NCI-H446 (cell line): ENCODE results near the gene ZC3H18.

Experiments used
- DNase-seq, 2 experiments: peaks; one replicate each; lab custom pipeline; 2025; lab: John Stamatoyannopoulos, UW

Gene ZC3H18

GRCh38 chr16:88623858-88624257 lies 53.7 kb downstream of the ZC3H18 start:
- DNase-seq, result no peak

DNA sequence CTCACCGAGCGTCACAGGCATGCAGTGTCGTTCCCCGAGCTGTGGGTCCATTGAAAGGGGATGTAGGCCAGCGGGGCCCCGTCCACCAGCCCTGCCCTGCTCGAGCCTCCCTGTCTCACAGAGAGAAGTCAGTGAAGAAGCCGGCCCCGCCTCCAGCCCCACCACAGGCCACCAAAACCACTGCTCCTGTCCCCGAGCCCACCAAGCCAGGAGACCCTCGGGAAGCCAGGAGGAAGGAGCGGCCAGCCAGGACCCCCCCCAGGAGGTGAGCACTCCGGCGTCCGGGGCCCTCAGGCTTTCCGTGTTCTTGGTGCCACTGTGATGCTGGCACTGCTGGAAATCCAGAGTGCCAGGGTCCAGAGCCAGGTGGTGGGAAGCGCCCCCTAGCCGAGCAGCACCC lies 54.3 kb downstream of the ZC3H18 start:
- no peak for DNase-seq

GRCh38 chr16:88624977-88625576 lies 54.9 kb downstream of the ZC3H18 start:
- no peak for DNase-seq

- DNase-seq, result no peak
These were observed 56.4 kb downstream of the ZC3H18 start for GRCh38 chr16:88626646-88627045.

DNA sequence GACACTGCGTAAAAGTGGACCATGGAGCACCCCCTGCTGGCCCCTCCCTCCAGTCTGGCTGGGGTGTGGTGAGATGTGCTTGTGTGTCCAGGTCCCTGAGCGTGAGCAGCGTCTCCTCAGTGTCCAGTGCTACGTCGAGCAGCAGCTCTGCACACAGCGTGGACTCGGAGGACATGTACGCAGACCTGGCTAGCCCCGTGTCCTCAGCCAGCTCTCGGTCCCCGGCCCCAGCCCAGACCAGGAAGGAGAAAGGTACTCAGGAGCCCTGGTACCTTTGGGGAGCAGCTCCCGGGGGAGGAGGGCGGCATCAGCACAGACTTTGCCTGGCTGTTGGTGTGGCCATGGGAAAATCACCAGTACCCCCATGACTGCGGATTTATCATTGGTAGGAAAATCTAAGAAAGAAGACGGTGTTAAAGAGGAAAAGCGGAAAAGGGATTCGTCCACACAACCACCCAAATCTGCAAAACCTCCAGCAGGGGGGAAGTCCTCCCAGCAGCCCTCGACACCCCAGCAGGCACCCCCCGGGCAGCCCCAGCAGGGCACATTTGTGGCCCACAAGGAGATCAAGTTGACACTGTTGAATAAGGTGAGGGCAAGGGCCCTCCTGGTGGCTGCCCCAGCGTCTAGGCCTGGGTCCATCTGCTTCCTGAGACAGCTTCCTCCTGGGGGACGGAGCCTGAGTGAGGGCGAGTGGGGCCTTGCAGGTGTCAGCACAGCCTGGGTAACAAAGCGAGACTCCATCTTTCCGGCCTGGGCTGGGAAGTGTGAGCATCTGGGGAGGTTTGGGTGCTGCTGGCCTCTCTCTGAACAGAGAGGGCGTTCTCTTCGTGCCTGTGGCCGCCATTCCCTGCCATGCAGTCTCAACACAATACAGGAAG lies 57.6 kb downstream of the ZC3H18 start:
- DNase-seq, result no peak

- no peak for DNase-seq
These were observed 58.3 kb downstream of the ZC3H18 start for GRCh38 chr16:88628512-88628974.

GRCh38 chr16:88629835-88630234 lies 59.6 kb downstream of the ZC3H18 start:
- DNase-seq, result no peak

DNA sequence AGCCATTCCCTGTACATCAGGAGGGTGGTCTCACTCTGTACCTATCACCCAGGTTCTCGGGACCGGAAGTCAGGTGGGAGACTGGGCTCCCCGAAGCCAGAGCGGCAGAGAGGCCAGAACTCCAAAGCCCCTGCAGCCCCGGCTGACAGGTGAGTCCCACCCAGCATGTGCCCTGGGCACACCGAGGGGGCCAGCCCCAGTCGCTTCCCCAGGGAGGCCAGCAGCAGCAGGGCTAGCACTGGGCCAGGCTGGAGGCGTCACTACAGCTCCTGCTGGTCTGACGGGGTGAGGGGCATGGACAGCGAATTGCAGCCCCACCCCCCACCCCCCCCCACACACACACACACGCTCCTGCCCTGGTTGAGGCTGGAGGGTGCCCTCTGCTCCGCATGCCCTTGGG lies 60.2 kb downstream of the ZC3H18 start:
- DNase-seq, result no peak

DNA sequence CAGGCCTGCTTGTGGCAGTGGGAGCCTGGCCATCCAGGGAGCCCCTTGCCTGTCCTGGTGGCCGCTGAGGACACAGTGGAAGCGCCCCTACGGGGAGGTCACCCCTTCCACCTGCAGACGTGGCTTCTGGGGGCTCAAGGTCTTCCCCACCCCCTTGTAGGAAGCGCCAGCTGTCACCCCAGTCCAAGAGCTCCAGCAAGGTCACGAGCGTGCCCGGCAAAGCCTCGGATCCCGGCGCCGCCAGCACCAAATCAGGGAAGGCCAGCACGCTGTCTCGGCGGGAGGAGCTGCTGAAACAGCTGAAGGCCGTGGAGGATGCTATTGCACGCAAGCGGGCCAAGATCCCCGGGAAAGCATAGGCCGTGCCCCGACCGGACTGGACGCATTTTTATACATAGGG lies 60.7 kb downstream of the ZC3H18 start:
- DNase-seq, result no peak

GRCh38 chr16:88631384-88631783 lies 61.2 kb downstream of the ZC3H18 start:
- DNase-seq, result no peak

DNA sequence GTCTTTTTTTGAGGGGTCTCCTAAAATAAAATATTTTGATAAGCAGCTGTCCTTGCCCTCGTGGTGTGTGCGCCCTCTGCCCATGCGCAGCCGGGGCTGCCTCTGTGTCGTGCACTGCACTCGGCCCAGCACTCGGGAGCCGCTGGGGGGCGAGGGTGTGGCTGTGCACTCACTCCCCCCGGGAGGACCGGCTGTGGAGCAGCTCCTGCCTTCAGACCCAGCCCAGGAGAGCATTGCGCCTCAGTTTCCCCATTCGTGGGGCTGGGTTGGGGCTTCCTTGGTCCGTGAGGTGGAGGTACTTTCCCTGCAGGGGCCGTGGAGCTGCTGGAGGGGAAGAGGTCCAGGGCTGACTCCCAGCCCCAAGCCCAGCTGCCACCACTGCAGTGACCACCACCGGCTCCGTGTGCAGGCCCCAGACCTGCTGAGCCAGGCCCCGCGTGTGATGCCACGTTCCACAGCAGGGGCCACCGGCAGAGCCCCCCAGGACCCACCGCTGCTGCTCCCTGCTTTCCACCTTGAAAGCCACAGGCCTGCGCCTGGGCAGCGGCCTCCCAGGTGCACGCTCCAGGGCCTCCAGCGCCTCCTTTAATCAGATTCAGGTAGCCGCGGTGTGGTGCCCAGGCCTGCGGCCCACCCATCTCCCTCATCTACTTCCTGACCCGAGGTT lies 61.9 kb downstream of the ZC3H18 start:
- no peak for DNase-seq

- no peak for DNase-seq
These were observed 62.4 kb downstream of the ZC3H18 start for GRCh38 chr16:88632587-88632930.

DNA sequence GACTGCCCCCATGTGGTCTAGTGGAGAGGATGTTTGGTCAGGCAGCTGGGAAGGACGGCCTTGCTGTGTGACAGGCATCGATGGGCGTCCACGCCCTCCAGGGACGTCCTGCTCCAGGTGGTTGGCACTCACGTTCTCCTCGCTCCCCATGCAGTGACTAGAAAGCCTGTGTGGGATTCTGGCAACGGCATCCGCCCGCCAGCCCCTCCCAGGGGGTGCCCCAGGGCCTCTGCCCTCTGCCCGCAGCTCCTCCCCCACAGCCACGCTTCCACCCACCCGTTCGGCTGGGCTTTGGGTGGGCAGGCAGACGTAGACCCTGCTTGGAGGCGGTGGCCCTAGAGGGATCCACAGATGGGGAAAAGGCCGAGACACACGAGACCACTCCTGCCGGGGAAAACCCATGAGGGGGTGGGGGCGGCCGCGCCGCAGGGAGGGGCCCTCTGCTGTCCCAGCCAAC lies 63.5 kb downstream of the ZC3H18 start:
- no peak for DNase-seq

DNA sequence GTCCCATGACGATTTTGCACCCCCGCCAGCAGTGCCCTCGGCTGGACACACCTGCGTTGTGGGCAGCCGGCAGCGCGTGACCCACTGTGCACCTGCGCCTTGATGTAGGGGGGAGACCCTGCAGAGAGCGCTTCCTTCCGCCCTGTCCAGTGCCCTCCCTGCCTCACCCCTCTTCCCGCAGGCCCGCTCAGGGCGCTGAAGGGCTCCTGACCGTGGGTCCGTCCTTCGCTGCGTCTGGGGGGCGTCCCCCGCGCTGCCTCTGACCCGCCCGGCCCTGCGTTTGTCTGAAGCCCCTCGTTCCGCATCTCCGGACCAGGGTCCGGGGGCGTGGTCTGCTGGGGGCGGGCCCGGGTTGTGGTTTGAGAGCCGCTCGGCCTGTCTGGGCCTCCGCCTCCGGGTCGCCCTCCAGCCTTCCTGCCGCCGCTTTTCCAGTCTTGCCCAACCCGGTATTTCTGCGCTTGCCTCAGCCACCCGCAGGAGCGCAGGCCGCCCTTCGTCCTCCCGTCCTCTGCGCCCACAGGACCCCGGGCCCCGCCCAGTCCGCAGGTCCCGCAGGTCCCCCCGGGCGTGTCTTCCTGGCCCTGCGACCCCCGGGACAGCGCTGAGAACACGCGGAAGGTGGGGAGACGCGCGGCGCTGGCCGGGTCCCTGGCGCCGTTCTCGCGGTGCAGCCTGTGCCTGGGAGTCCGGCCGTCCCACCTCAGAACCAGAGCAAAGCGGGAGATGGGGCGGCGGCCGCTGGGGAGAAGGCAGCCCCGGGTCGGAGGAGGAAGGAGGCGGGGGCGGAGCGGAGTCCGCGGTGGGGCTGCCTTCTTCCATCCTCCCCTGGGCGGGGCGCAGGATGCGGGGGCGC lies 64.2 kb downstream of the ZC3H18 start:
- DNase-seq, result no peak

DNA sequence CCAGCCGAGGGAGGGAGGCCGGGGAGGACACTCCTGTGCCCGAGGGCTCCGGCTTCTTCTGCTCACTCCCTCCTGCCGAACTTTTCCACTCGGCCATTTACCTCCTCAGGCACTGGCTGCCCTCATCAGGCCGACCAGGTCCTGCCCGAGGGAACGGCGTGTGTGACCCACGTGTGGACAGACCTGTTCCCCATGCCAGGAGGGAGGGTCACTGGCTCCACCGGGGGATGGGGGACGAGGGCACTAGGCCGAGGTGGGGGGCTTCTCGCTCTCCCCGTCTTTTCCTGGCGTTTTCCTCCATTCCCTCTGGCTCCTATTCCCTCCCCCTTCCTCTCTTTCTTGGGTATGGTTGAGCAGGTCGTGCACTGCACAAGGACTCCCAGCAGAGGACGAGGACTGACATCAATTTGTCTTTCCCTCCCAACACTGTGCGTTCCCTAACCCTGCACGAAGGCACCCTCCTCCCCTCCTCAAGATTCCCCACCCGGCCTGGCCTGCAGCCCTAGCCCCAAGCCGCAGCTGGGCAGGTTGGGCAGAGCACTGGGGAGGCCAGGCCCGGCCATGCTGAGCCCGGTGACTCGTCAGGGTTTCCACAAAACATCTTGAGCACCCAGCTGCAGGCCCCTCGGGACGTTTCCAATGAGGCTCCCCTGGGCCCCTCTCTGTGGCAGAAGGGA lies 64.9 kb downstream of the ZC3H18 start:
- DNase-seq, result no peak

DNA sequence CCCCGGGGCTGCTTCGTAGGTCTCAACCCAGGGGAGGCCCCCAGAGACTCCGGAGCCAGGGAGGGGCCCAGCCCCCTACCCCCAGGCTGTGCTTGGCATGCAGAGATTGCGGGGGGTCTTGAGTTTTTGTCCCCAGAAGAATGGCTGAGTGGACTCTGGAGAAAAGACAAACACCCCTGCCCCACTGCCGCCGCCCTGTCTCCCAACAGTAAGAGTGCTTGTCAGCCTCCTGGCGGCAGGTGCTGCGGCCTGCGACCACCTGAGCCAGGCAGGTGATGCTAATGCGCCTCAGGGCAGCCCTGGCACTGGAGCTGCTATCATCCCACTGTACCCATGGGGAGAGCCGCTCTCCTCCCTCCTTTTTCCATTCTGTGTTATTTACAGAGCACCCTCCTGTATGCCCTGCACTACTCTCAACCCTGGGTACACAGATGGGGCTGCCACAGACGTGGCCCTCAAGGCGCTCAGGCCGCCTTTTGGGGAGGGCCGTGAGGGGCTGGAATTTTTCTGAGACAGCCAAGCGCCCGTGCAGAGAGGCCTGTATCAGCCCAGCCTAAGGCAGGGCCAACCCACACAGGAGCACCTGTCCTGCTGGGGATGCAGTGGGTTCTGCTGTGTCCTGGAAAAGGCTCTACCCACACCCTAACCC lies 65.6 kb downstream of the ZC3H18 start:
- no peak for DNase-seq

- DNase-seq, result no peak
These were observed 66.5 kb downstream of the ZC3H18 start for GRCh38 chr16:88636488-88637265.

DNA sequence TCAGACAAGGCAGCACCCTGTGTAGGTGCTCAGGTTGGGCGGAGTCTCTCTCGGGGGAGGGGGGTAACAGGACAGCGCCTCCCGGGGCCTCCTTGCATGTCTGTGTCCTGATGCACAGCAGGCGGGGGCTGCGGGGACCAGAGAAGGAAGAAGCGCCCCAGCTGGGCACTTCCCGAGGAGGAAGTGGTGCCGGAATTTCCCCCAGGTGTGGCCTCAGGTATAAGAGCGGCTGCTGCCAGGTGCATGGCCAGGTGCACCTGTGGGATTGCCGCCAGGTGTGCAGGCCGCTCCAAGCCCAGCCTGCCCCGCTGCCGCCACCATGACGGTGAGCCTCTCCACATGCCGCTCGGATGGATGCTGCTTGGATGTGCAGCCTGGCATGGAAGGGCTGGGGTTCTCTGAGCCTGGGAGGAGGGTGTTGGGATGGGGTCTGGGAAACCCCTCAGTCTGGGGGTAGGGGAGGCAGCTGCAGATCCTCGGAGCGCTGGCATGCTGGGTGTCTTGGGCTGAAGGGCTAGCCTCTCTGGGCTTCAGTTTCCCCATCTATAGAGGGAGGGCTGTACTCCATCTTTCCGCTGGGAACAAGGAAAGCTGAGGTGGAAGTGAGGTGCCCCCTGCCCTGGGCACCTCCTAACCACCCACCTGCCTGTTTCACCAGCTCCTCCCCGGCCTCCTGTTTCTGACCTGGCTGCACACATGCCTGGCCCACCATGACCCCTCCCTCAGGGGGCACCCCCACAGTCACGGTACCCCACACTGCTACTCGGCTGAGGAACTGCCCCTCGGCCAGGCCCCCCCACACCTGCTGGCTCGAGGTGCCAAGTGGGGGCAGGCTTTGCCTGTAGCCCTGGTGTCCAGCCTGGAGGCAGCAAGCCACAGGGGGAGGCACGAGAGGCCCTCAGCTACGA lies 68.4 kb downstream of the ZC3H18 start, which contains the start of gene IL17C:
IL17C (plus strand) TSS at position 250 of the 908 bp plus-strand sequence; CDS start at position 320, 70 bp downstream.
- DNase-seq, result no peak
